Adrenal gland (tissue), 12 donors: ENCODE results near the gene ACACB. TPM values are rescaled to one million over a fixed set of nuclear protein-coding genes. Genes with fewer than 3 reads are reported as not detected.
A peak's percentile ranks its signal among the peaks of the same experiment; 100 is the strongest.

Source experiments
- DNase-seq, 7 donors: peaks; one replicate each; pipeline ENCODE4 v3.0.0-alpha.2; 2019 to 2020
- H3K27ac ChIP-seq, 5 donors: fragments of 200-600 bp; sonication (generic) in 4 of 5; 1 replicate in 3 of 5; 2 replicates in 2 of 5; pipeline versions ENCODE4 v1.5.1 to v1.8.0; 2016 to 2020; ENCODE audit warnings: mild to moderate bottlenecking in 1 of 5
- H3K27me3 ChIP-seq: fragments of 200-600 bp; 2 replicates; pipeline ENCODE4 v1.8.0; 2021
- H3K36me3 ChIP-seq, 2 donors: fragments of 200-600 bp; replicated peaks in 1 of 2; 1 replicate in 1 of 2; 2 replicates in 1 of 2; pipeline versions ENCODE4 v1.5.1 to v1.8.0; 2018 to 2022
- H3K4me1 ChIP-seq, 2 donors: fragments of 200-600 bp; replicated peaks in 1 of 2; 1 replicate in 1 of 2; 2 replicates in 1 of 2; pipeline versions ENCODE4 v1.5.1 to v1.8.0; 2018 to 2021
- H3K4me3 ChIP-seq, 4 donors: fragments of 200-600 bp; sonication (generic) in 3 of 4; one replicate each; pipeline ENCODE4 v1.5.1; 2016 to 2018
- H3K9me3 ChIP-seq, 3 donors: fragments of 200-600 bp; sonication (generic) in 1 of 3; replicated peaks in 1 of 3; 1 replicate in 2 of 3; 2 replicates in 1 of 3; pipeline versions ENCODE4 v1.5.1 to v1.8.0; 2016 to 2021
- POLR2A ChIP-seq, 2 donors: fragments of 450-650 bp; IDR thresholded peaks; one replicate each; pipeline ENCODE4 v1.6.1; 2017; ENCODE audit warnings: antibody characterized with exemption in 2 of 2, mild to moderate bottlenecking in 2 of 2, moderate library complexity in 1 of 2
- WGBS, 4 donors: extraction: QIAGEN DNeasy Blood & Tissue Kit in 2 of 4; methylation state at CpG; one replicate each; pipeline versions ENCODE4 v1.1.5 to v1.1.7; 2013 to 2017; 5-methylcytosine and 5-hydroxymethylcytosine counted together
- intact Hi-C, 2 donors: fragments of 100-400 bp; cut with DNase I; formaldehyde crosslinking; loops; one replicate each; pipeline versions ENCODE4 v1.14.1 to v1.15.0; 2022 to 2023
- polyA plus RNA-seq, 3 donors: library from polyadenylated mRNA; stranded (reverse); fragments of 200-250 nt in 2 of 3; fragments of 350-450 nt in 1 of 3; fragmentation: Illumina TruSeq in 1 of 3; extraction: RNeasy Lipid Tissue Mini Kit (QIAGEN cat#74804) in 1 of 3; gene quantifications; one replicate each; pipeline ENCODE4 v1.2.3, GENCODE V29; 2013 to 2014
- total RNA-seq, 9 donors: library from RNA; depleted of rRNA in 4 of 9; stranded (reverse); fragments of >200 nt in 4 of 9; fragments of 120-200 nt in 1 of 9; fragmentation: NEBNext Ultra II Directional in 1 of 9; extraction: Animal tissue kit (Norgen Biotek cat#: 25700) in 1 of 9; gene quantifications; one replicate each; pipeline versions ENCODE4 v1.1.0 to v1.2.4, GENCODE V29; 2013 to 2023
- TF ChIP-seq, protein P1 (sequence below), 6 experiments: fragments of 450-650 bp in 4 of 6; fragments of 200-600 bp in 2 of 6; sonication (generic) in 1 of 6; IDR thresholded peaks; 1 replicate in 5 of 6; 2 replicates in 1 of 6; pipeline versions ENCODE4 v1.5.1 to v1.8.0; 2016 to 2021; ENCODE audit warnings: antibody characterized with exemption in 6 of 6, mild to moderate bottlenecking in 2 of 6, moderate library complexity in 1 of 6
- donor health status: healthy with polysubstance abuse.
- donor health status: Bipolar disorder and iron deficiency.
- donor health status: DM: yes; HTN: yes; CAD: no.
- donor health status: DM: no; HTN: no; CAD: no.
- donor health status: DM: no; HTN: no; CAD: no.
- donor health status: DM: yes; HTN: yes; CAD: no.

Gene ACACB
- total and polyA plus RNA-seq, 12 donors = 35.5 to 143 (median 65.7) TPM

DNA sequence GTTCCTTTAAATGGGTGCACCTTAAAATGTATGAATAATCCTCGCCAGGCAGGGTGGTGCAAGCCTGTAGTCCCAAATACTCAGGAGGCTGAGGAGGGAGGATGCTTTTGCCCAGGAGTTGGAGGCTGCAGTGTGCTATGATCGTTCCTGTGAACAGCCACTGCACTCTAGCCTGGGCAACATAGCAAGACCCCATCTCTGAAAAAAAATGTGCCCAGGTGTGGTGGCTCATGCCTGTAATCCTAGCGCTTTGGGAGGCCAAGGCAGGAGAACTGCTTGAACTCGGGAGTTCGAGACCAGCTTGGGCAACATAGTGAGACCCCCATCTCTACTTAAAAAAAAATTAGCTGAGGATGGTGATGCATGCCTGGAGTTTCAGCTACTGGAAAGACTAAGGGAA is 39.6 kb downstream of the ACACB start:
- Histone ChIP-seq H3K36me3 (no peaks in the 10 kb centered on the region), H3K4me3 (peak overlapping the region in 1 of 4 donors; percentile 68), H3K9me3 (no peaks in the 10 kb centered on the region), H3K4me1 (peaks cover 41 to 63% of the 10 kb centered on the region in 2 donors), H3K27ac (peak overlapping the region in 4 of 5 donors; percentile 19 to 95 (median 79)), H3K27me3 (no peaks in the 10 kb centered on the region)
- intact Hi-C loops = no loop called here
- WGBS, 4 donors = 61 to 81% (median 80%) methylated on average over 5 of the region's 5 CpGs
- TF ChIP-seq POLR2A (IDR thresholded peaks at IDR 0.05) = no peak
- TF ChIP-seq, protein P1, sequence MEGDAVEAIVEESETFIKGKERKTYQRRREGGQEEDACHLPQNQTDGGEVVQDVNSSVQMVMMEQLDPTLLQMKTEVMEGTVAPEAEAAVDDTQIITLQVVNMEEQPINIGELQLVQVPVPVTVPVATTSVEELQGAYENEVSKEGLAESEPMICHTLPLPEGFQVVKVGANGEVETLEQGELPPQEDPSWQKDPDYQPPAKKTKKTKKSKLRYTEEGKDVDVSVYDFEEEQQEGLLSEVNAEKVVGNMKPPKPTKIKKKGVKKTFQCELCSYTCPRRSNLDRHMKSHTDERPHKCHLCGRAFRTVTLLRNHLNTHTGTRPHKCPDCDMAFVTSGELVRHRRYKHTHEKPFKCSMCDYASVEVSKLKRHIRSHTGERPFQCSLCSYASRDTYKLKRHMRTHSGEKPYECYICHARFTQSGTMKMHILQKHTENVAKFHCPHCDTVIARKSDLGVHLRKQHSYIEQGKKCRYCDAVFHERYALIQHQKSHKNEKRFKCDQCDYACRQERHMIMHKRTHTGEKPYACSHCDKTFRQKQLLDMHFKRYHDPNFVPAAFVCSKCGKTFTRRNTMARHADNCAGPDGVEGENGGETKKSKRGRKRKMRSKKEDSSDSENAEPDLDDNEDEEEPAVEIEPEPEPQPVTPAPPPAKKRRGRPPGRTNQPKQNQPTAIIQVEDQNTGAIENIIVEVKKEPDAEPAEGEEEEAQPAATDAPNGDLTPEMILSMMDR (IDR thresholded peaks at IDR 0.05) = no peak
- peak in 2 of 7 donors; percentile 12 to 41 for DNase-seq

DNA sequence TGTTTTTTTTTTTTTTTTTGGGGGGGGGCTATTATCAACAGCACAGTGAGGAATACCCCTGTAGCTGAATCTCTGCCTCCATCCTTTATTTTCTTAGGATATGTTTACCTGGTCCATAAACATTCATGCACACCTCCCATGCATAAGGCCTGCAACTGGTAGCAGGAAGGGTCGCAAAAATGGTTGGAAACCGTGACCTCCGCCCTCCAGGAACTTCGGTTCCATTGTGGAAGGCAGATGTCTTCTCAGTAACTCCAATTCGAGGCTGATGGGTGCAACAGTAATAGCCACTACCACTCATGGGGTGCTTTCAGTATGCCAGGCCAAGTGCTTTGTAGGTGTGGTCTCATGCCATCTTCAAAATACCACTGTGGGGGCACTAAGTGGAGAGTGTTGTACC is 40.2 kb downstream of the ACACB start:
- Histone ChIP-seq H3K27ac (peak overlapping the region in 3 of 5 donors; percentile 84 to 95 (median 85)), H3K9me3 (no peaks in the 10 kb centered on the region), H3K27me3 (no peaks in the 10 kb centered on the region), H3K4me3 (peak overlapping the region in 1 of 4 donors; percentile 68), H3K4me1 (peaks cover 44 to 67% of the 10 kb centered on the region in 2 donors), H3K36me3 (no peaks in the 10 kb centered on the region)
- DNase-seq = peak in 2 of 7 donors; percentile 12 to 45
- WGBS, 4 donors = 79 to 89% (median 82%) methylated on average over 5 of the region's 5 CpGs
- intact Hi-C loops = no loop called here
- TF ChIP-seq POLR2A (IDR thresholded peaks at IDR 0.05) = no peak
- TF ChIP-seq, protein P1 (IDR thresholded peaks at IDR 0.05) = no peak

GRCh38 chr12:109157986-109158385 is 41.6 kb downstream of the ACACB start:
- TF ChIP-seq POLR2A (IDR thresholded peaks at IDR 0.05) = peak in 1 of 2 donors; percentile 28
- TF ChIP-seq, protein P1 (IDR thresholded peaks at IDR 0.05) = no peak
- H3K36me3 ChIP-seq = no peaks in the 10 kb centered on the region
- peak in 4 of 7 donors; percentile 17 to 58 (median 31) for DNase-seq
- no peaks in the 10 kb centered on the region for H3K27me3 ChIP-seq
- H3K4me3 ChIP-seq = peak overlapping the region in 1 of 4 donors; percentile 40
- H3K27ac ChIP-seq = peak overlapping the region; percentile 35 to 85 (median 84)
- intact Hi-C loops = no loop called here
- H3K9me3 ChIP-seq = no peaks in the 10 kb centered on the region
- 13 to 21% (median 15%) methylated on average over 5 of the region's 5 CpGs for WGBS, 4 donors
- H3K4me1 ChIP-seq = peaks cover 44 to 76% of the 10 kb centered on the region in 2 donors

DNA sequence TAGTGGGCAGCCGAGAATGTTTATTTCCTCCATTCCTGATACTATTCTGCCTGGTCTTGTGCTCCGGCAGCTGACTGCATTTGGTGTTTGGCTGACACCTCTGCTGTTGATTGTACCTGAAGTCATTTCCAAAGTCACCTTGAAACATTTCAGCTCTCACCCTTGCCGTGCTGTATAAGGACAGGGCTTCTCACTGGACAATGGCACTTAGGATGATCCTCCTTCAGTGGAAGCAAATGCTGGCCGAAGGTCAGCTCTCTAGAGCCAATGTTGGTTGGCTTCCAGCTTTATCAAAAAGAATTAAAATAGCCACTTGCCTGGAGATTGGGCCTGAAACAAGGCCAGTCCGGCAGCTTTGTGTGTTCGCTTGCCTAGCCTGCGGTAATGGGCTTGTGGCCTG is 44.0 kb downstream of the ACACB start:
- TF ChIP-seq, protein P1 (IDR thresholded peaks at IDR 0.05) = no peak
- peak in 1 of 2 donors; percentile 33 for TF ChIP-seq POLR2A (IDR thresholded peaks at IDR 0.05)
- Histone ChIP-seq H3K4me1 (peaks cover 40 to 74% of the 10 kb centered on the region in 2 donors), H3K9me3 (no peaks in the 10 kb centered on the region), H3K4me3 (peak overlapping the region in 1 of 4 donors; percentile 20), H3K36me3 (no peaks in the 10 kb centered on the region), H3K27ac (peak overlapping the region in 4 of 5 donors; percentile 18 to 85 (median 82)), H3K27me3 (no peaks in the 10 kb centered on the region)
- intact Hi-C loops = loop anchor here in 1 of 2 donors (10.0 kb wide), 1 partner anchor 46 kb away; the partner anchor contains the start of gene ACACB
- 29 to 45% (median 39%) methylated on average over 2 to 7 of the region's 7 CpGs for WGBS, 4 donors
- DNase-seq = peak in 4 of 7 donors; percentile 46 to 66 (median 63)
